HG03432 (cell line): Measurements from ENCODE around the gene GGT5.
"Not testable (repeated sequence)": the region's sequence is repeated elsewhere in the genome, so short reads cannot be mapped to it uniquely, and the experiment has no call there.

Experiments
- ATAC-seq: cut with Tn5 transposase; IDR thresholded peaks from one replicate; pipeline ENCODE4 v1.9.1; 2021; ENCODE audit warnings: mild to moderate bottlenecking, moderate library complexity; ENCODE audit not compliant: unreplicated experiment

GGT5 gene

GRCh38 chr22:24233235-24233634 lies 11.6 kb downstream of the GGT5 start:
- ATAC-seq: no peak

GRCh38 chr22:24232725-24233124 lies 12.2 kb downstream of the GGT5 start:
- ATAC-seq: no peak

DNA sequence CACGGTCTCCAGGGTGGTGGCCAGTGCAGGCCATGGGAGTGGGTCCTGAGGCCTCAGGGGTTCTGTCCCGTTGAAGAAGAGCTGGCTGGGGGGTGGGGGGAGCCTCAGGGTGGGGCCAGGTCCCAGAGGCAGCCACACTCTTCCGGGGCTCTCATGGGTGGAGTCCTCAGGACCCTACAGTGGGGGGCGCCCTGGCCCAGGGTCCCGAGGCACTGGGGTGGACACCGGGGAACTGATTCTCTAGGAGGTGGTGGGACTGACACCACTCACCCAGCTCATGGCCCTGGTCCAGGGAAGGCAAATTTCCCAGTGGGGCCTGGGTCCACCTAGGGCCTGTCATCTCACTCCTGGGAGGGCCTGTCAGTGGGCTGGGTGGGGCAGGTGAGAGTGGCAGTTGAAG lies 12.8 kb downstream of the GGT5 start:
- ATAC-seq: no peak

- ATAC-seq: no peak
Observed at GRCh38 chr22:24231706-24232105, 13.2 kb downstream of the GGT5 start.

DNA sequence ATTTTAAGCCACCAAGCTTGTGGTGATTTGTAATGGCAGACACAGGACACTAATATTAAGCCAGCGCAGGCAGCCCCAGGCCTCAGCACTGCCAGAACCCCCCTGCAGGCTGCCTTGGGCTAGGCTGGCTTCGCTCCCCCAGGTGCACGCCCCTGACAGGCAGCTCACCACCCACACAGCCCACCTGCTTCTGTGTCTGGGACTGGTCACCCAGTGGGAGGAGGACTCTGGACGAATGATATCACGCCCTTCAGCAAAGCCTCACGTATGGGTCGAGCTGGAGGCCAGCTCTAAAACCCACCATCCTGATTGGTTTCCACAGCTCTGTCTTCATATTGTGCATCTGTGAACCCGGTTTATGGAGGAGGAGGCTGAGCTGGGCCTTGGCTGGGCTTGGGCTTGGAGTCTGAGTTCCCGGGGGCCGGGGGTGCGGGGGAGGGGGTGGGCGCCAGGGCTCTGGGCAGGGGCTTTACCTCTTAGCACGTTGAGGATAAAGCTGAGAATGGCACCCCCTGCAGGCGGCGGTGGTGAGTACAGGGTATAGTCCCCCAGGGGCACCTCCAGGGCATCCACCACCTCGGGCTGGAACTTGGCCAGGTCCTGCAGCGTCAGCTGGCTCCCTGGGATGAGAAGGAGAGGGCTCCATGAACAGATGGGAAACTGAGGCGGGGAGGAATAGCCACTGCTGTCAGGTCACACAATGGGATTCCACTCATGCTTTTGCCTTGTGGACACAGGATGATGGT lies 13.8 kb downstream of the GGT5 start:
- no peak for ATAC-seq

GRCh38 chr22:24225951-24226350 lies 18.9 kb downstream of the GGT5 start:
- no peak for ATAC-seq

DNA sequence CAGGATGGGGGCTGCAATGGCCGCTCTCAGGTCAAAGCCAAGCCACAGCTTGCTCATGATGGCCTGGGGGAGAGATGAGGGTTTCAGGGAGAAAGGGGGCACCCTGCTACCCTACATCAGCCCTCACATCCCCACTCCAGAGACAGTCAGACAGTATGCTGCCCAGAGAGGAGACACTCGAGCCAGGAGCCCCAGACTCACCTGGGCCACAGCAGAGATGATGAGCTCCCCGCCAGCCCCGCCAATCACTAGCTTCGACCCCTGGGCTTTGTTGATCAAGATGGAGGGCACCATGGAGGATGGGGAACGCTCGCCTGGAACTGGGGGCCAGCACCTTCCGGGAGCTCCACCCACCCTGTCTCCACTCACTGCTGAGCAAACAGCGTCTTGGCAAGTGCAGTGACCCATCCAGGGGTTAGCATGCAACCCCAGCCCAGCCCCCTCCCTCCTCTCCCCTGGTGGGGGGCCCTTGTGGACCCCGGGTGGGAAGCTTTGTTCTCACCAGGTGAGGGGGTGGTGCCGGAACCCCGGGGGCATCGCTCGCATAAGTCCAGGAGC lies 19.8 kb downstream of the GGT5 start:
- no peak for ATAC-seq

GRCh38 chr22:24224468-24224867 lies 20.4 kb downstream of the GGT5 start:
- no peak for ATAC-seq

DNA sequence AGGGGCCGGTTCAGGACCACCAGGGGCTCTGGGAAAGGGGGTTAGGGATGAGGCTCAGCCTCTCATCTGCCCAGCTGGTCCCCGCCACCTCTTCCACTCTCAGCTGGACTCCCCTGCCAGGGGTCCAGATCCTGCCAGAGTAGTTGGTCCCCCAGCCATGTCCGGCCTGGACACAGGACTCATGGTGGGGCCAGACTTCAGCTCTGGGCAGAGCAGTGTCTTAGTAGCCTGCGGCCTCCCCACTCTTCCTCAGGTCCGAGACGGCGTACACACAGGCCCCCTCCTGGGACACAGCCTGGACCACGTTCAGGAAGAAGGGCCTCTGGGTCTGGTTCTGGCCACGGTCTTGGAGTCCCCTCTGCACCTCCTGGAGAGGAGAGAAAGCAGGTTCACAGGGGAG lies 25.1 kb downstream of the GGT5 start:
- no peak for ATAC-seq

- no peak for ATAC-seq
Observed at GRCh38 chr22:24217384-24217783, 27.5 kb downstream of the GGT5 start.

DNA sequence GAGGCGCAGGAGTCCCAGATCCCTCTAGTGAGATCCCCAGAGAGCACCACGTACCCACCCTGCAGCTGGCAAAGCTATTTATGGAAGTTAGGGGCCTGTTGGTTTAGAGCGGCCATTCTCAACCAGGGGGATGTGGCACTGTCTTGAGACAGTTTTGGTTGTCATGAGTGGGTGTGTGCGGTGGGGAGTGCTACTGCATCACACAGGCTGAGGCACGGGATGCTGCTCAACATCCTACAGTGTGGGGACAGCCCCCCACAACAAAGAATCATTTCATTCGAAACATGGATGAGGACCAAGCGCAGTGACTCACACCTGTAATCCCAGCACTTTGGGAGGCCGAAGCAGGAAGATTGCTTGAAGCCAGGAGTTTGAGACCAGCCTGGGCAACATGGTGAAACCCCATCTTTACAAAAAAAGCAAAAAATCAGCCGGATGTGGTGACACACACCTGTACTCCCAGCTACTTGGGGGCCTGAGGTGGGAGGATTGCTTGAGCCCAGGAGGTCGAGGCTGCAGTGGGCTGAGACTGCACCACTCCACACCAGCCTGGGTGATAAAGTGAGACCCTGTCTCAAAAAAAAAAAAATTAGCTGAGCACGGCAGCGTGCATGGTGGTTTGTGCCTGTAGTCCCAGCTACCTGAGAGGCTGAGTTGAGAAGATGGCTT lies 28.2 kb downstream of the GGT5 start:
- ATAC-seq: no peak

DNA sequence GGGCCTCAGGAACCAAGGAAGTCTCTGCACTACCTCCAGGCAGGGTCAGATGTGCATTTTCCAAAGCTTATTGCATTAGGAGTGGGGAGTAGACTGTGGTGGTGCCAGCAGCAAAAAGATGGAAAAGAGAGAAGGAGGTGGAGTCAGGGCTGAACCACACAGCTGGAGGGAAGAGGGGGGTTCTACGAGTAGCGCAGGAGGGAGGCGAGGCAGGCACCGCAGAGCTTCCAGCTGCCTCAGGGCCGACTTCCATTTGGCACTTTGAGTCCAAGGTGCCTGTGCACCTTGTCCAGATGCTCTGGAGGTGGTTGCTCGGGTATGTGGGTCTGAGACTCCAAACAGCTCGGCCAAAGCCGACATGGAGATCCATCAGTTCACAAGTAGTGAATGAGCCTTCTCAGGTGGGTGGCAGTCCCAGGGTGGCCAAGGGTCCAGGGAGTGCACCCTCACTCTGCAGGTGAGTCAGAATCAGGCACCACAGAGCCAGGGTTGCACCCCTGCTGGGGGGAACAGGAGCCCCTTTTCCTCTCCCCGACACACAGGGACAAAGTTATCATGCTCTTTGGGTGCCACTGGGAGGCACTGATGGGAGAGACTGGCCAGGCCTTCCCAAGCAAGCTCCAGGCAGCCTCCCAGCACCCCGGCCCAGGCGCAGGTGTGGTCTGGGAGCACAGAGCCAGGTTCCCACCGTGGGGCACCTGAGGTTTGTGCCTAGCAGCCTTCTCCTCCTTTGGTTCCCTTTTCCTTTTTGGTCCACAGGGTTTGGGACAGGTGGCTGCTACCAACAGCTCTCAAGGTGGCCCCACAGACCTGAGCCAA lies 30.2 kb downstream of the GGT5 start:
- ATAC-seq: no peak

GRCh38 chr22:24213111-24213510 lies 31.8 kb downstream of the GGT5 start:
- not testable (repeated sequence) for ATAC-seq

DNA sequence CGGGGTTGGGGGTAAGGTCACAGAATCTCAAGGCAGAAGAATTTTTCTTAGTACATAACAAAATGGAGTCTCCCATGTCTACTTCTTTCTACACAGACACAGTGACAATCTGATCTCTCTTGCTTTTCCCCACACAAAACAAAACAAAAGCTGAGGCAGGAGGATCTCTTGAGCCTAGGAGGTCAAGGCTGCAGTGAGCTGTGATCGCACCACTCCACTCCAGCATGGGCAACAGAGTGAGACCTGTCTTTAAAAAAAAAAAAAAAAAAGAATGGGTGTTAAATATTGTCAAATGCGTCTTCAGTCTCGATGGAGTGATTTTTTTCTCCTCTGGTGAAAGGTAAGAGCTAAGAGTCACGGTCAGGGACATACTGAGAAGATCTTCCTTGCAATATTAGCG lies 33.2 kb downstream of the GGT5 start:
- not testable (repeated sequence) for ATAC-seq

- not testable (repeated sequence) for ATAC-seq
Observed at GRCh38 chr22:24210409-24210808, 34.5 kb downstream of the GGT5 start.

GRCh38 chr22:24209687-24210086 lies 35.2 kb downstream of the GGT5 start:
- ATAC-seq: no peak

DNA sequence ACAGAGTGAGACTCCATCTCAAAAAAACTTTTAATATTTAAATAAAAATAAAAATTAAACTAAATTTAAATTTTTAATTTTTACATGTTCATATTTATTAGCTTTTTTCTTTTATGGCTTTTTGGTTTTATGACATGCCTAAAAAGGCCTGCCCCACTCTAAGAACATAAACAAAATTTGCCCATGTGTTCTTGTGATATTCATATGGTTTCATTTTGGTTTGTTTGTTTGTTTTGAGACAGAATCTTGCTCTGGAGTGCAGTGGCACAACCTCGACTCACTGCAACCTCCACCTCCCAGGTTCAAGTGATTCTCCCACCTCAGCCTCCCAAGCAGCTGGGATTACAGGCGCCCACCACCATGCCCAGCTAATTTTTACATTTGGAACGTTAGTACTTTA lies 35.9 kb downstream of the GGT5 start:
- no peak for ATAC-seq

- no peak for ATAC-seq
Observed at GRCh38 chr22:24208012-24208749, 36.7 kb downstream of the GGT5 start.

DNA sequence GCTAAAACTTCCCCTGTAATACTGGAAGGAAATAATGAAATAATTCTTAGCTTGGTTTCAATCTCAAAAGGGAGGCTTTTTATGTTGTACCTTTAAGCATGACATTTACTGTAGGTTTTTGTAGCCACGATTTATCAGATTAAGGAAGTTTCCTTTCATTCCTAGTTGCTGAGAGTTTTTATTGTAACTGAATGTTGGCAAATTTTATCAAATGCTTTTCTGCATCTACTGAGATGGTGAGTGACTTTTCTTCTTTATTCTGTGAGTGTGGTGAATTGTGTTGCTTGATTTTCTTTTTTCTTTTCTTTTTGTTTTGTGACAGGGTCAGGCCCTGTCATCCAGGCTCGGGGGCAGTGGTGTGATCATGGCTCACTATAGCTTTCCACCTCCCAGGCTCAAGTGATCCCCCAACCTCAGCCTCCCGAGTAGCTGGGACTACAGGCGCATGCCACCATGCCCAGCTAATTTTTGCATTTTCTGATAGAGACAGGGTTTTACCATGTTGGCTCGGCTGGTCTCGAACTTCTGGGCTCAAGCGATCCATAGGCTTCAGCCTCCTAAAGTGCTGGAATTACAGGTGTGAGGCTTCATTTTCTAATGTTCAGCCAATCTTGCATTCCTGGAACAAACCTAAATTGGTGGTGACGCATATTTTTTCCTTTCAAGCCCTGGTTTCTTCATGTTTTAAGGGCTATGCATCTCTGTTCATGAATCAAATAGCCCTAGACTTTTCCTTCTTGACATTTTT lies 37.4 kb downstream of the GGT5 start:
- ATAC-seq: no peak
